Aorta (tissue), 5 donors: ENCODE results near the gene CCHCR1. TPM values are rescaled to one million over a fixed set of nuclear protein-coding genes. Genes with fewer than 3 reads are reported as not detected.
"Not testable (repeated sequence)": the region's sequence is repeated elsewhere in the genome, so short reads cannot be mapped to it uniquely, and the experiment has no call there.

Source experiments
- ATAC-seq: fragments of 200-7000 bp; cut with Tn5 transposase; one replicate; pipeline ENCODE4 v1.9.1; 2022; ENCODE audit warnings: moderate library complexity; ENCODE audit not compliant: low FRiP score
- DNase-seq, 2 donors: peaks; one replicate each; pipeline ENCODE4 v3.0.0-alpha.2; 2020
- H3K27ac ChIP-seq, 2 donors: one replicate each; pipeline ENCODE4 v1.5.1; 2013; ENCODE audit warnings: low read length in 2 of 2, mild to moderate bottlenecking in 2 of 2, moderate library complexity in 2 of 2, control low read depth in 1 of 2, inconsistent platforms in 1 of 2, low read depth in 1 of 2
- H3K27me3 ChIP-seq, 2 donors: one replicate each; pipeline ENCODE4 v1.6.1; 2013; ENCODE audit warnings: control low read depth in 1 of 2, low read length in 1 of 2, mild to moderate bottlenecking in 1 of 2, moderate library complexity in 1 of 2; ENCODE audit not compliant: insufficient read depth in 2 of 2, control insufficient read depth in 1 of 2
- H3K36me3 ChIP-seq, 2 donors: one replicate each; pipeline ENCODE4 v1.6.1; 2013; ENCODE audit warnings: control low read depth in 1 of 2, low read length in 1 of 2, mild to moderate bottlenecking in 1 of 2; ENCODE audit not compliant: insufficient read depth in 2 of 2, control insufficient read depth in 1 of 2
- H3K4me1 ChIP-seq, 2 donors: one replicate each; pipeline ENCODE4 v1.6.1; 2013; ENCODE audit warnings: low read length in 2 of 2, control low read depth in 1 of 2, mild to moderate bottlenecking in 1 of 2, moderate library complexity in 1 of 2; ENCODE audit not compliant: insufficient read depth in 2 of 2, control insufficient read depth in 1 of 2
- H3K4me3 ChIP-seq, 2 donors: one replicate each; pipeline ENCODE4 v1.5.1; 2013; ENCODE audit warnings: low read length in 2 of 2, control low read depth in 1 of 2, mild to moderate bottlenecking in 1 of 2
- H3K9me3 ChIP-seq: one replicate; pipeline ENCODE4 v1.6.1; 2013; ENCODE audit warnings: mild to moderate bottlenecking, low read length; ENCODE audit not compliant: control insufficient read depth
- WGBS, 2 donors: extraction: QIAGEN DNeasy Blood & Tissue Kit; methylation state at CpG; one replicate each; pipeline ENCODE4 v1.1.7; 2013; 5-methylcytosine and 5-hydroxymethylcytosine counted together
- intact Hi-C, 2 donors: fragments of 100-400 bp; cut with DNase I; formaldehyde crosslinking; loops; one replicate each; pipeline versions ENCODE4 v1.14.2 to v1.15.0; 2022
- polyA plus RNA-seq, 2 donors: library from polyadenylated mRNA; stranded (reverse); fragments of 200-250 nt; gene quantifications; one replicate each; pipeline ENCODE4 v1.2.3, GENCODE V29; 2013
- total RNA-seq, 2 donors: library from RNA; stranded (reverse); fragmentation: NEBNext Ultra II Directional; extraction: Animal tissue kit (Norgen Biotek cat#: 25700); gene quantifications; one replicate each; pipeline ENCODE4 v1.2.1, GENCODE V29; 2021
- donor health status: healthy with polysubstance abuse.
- donor health status: Bipolar disorder and iron deficiency.
- donor health status: DM: no; HTN: no; CAD: no.
- donor health status: DM: no; HTN: no; CAD: no.
- donor health status: DM: yes; HTN: yes; CAD: no.

The CCHCR1 gene
- total and polyA plus RNA-seq, 4 donors: 7.0 to 23.2 (median 17.5) TPM

DNA sequence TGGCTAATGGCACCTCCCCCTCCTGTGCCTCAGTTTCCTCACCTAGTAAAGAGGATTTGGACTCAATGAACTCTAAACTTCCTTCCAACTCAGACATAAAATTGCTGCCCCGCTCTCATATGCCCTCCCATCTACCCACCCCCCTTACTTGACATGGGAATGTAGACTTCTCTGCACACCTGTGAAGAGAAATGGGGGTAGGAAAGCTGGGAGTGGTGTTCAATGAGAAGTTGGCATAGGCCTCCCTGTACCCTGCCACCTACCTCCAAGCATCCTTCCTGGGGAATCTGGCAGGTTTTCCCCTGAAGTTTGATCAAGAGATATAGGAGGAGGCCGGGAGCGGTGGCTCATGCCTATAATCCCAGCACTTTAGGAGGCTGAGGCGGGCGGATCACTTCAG is 16.8 kb upstream of the CCHCR1 start:
- no peaks in the 10 kb centered on the region for H3K27me3 ChIP-seq
- intact Hi-C loops: no loop called here

DNA sequence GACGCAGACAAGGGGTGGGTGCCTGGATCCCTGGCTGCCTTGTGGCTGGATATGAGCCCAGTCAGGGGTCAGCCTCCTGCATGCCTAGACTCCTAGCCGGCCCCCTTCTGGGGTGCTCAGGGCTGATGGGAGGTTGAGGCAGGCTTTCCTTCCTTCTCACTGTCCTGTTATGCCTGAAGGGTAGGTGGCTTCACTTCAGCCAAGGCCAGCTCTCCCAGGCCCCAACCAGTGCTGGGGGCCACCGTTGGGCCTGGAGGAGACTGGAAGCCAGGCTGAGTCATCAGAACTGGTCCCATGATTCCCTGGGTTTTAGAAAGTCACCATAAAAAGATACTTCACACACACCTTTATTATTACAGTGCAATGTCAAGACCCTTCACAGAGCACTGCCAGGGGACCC is 15.8 kb upstream of the CCHCR1 start:
- no peaks in the 10 kb centered on the region for H3K4me1 ChIP-seq
- no peaks in the 10 kb centered on the region for H3K9me3 ChIP-seq
- H3K27me3 ChIP-seq: no peaks in the 10 kb centered on the region
- no peak overlapping the region for H3K4me3 ChIP-seq
- intact Hi-C loops: no loop called here
- no peak overlapping the region for H3K27ac ChIP-seq
- no peak for ATAC-seq
- no peaks in the 10 kb centered on the region for H3K36me3 ChIP-seq
- WGBS, 2 donors: 45 to 47% methylated on average over 3 of the region's 3 CpGs
- DNase-seq: peak in 1 of 2 donors; percentile 53

More for the DNA sequence above, 16.8 kb upstream of the CCHCR1 start:
- WGBS, 2 donors: 88 to 93% methylated on average over 5 of the region's 5 CpGs
- Histone ChIP-seq H3K4me1 (no peaks in the 10 kb centered on the region), H3K4me3 (no peak overlapping the region), H3K9me3 (no peaks in the 10 kb centered on the region), H3K36me3 (no peaks in the 10 kb centered on the region), H3K27ac (no peak overlapping the region)
- ATAC-seq (no peak), DNase-seq (peak in 1 of 2 donors; percentile 15)

DNA sequence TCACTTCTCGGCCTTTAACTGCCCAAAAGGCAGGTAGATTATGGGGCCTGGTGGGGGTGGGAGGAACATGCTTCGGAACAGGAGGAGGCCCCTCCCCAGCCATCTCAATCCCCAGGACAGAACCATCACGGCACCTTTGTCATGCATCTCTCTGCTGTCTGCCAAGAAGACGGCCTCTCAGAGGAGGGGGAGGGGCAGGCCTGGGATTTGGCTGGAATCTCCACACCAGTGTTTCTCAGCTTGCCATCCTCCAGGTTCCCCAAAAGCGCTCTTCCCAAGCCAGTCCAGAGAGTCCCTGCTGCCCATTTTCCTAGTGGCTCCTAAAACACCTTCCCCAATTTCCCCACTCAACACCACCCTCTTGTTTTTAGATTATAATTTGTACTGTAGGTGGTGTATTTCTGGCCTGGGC is 15.4 kb upstream of the CCHCR1 start:
- no peaks in the 10 kb centered on the region for H3K4me1 ChIP-seq
- no peaks in the 10 kb centered on the region for H3K36me3 ChIP-seq
- no peaks in the 10 kb centered on the region for H3K9me3 ChIP-seq
- intact Hi-C loops: no loop called here
- ATAC-seq (no peak), DNase-seq (peak in 1 of 2 donors; percentile 9)
- no peak overlapping the region for H3K4me3 ChIP-seq
- H3K27ac ChIP-seq: no peak overlapping the region
- 60 to 69% methylated on average over 5 of the region's 5 CpGs for WGBS, 2 donors
- no peaks in the 10 kb centered on the region for H3K27me3 ChIP-seq

DNA sequence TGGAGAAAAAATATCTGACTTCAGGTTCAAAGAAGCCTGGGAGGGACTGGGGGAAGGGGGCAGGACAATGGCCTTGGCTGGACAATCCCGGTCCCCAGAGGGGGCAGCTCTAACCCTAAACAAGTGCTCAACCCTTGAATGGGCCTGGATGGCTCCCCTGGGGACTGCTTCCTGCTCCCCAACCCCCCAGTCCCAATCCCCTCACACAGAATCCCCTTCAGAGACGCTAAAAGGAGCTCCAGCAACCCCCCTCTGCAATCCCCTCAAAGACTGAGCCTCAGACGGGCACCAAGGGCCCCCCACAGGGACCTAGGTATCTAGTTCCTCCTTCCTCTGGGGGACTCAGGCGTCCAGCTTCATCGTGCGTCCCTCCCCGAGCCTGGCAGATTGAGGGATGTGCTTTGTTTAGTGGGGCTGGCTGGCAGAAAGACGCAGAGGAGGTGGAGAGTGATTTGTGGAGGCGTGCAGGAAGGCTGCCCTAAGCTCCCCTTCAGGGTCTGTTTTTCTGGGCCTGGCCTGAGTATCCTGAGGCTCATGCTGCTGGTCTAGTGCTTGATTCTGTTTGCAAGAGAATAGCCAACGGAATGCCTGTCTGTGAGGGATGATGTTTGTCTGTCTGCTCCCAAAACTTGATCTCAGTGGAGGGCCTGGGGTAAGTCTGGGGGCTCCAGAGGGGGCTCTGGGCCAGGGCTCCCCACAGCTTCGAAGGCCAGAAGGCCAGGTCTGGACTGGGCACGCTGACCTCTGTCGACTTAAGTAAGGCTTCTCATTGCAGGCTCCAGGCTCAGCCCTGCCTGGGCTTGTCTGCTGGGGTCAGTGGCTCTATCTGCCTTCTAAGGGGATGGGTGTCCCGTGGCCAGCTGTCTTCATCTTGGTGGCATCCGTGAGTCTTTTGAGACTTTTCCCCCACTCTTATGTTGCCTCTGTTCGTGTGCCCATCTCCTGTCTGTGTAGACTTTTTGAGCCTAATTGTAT is 14.6 kb upstream of the CCHCR1 start:
- intact Hi-C loops: no loop called here
- H3K27ac ChIP-seq: no peak overlapping the region
- peak in 1 of 2 donors; percentile 53 for DNase-seq

DNA sequence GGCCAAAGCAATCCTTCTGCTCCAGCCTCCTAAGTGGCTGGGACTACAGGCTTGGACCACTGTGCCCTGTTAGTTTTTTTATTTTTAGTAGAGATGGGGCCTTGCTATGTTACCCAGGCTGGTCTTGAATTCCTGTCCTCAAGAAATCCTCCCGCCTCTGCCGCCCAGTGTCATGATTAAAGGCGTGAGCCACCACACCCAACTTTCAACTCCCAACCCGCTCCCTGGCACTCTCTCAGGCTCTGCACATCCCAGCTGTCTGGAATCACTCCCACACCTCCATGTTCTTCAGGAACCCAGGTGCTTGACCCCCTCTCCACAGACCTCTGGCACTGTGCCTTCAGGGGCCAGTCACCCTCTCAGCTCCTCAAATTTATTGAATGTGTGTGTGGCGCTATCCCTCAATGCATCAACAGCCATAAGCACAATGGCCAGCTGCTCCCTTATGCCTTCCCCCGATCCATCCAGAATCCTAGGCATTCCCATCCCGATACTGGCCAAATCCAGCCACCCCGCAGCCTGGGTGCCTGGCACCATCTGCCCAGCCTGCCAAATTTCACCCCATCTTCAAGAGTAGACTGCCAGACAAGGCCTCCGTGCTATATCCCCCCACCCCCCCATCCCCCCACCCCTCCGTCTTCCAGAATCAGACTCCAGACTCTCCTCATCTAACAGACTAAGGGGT is 13.5 kb upstream of the CCHCR1 start:
- Histone ChIP-seq H3K4me3 (no peak overlapping the region), H3K36me3 (no peaks in the 10 kb centered on the region), H3K9me3 (no peaks in the 10 kb centered on the region), H3K4me1 (no peaks in the 10 kb centered on the region), H3K27ac (no peak overlapping the region), H3K27me3 (no peaks in the 10 kb centered on the region)
- intact Hi-C loops: no loop called here
- DNase-seq (peak in 1 of 2 donors; percentile 41), ATAC-seq (no peak)
- WGBS, 2 donors: 87 to 88% methylated on average over 10 of the region's 10 CpGs

More for the DNA sequence above, 14.6 kb upstream of the CCHCR1 start:
- H3K4me3 ChIP-seq: no peak overlapping the region
- H3K4me1 ChIP-seq: no peaks in the 10 kb centered on the region
- no peaks in the 10 kb centered on the region for H3K36me3 ChIP-seq
- 71 to 76% methylated on average over 16 of the region's 16 CpGs for whole genome bisulfite sequencing, 2 donors
- no peaks in the 10 kb centered on the region for H3K27me3 ChIP-seq
- H3K9me3 ChIP-seq: no peaks in the 10 kb centered on the region
- no peak for ATAC-seq

DNA sequence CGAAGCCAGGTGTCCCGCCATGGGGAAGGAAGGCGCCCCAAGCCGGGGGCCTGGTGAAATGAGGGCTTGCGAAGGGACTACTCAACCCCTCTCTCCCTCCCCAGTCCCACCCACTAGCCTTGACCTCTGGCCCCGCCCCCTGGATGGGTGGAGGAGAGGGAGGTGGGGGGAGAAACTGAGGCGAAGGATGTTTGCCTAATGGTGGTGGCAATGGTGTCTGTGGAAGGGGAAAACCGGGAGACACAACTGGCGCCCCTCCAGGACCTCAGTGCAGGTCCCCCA is 12.9 kb upstream of the CCHCR1 start, which contains the start of gene POU5F1:
Gene POU5F1, minus strand, starts transcription at position 83 of the 282 bp plus-strand sequence. Its CDS starts 62 bp downstream, at position 21.
- Histone ChIP-seq H3K4me3 (no peak within 1 kb of the TSS), H3K36me3 (no peaks in the 10 kb centered on the region), H3K27ac (no peak within 1 kb of the TSS), H3K27me3 (no peaks in the 10 kb centered on the region), H3K4me1 (no peaks in the 10 kb centered on the region), H3K9me3 (no peaks in the 10 kb centered on the region)
- intact Hi-C loops: no loop called here
- DNase-seq (peak in 1 of 2 donors; percentile 41), ATAC-seq (no peak)
- 57 to 58% methylated on average over 9 of the region's 9 CpGs for WGBS, 2 donors

DNA sequence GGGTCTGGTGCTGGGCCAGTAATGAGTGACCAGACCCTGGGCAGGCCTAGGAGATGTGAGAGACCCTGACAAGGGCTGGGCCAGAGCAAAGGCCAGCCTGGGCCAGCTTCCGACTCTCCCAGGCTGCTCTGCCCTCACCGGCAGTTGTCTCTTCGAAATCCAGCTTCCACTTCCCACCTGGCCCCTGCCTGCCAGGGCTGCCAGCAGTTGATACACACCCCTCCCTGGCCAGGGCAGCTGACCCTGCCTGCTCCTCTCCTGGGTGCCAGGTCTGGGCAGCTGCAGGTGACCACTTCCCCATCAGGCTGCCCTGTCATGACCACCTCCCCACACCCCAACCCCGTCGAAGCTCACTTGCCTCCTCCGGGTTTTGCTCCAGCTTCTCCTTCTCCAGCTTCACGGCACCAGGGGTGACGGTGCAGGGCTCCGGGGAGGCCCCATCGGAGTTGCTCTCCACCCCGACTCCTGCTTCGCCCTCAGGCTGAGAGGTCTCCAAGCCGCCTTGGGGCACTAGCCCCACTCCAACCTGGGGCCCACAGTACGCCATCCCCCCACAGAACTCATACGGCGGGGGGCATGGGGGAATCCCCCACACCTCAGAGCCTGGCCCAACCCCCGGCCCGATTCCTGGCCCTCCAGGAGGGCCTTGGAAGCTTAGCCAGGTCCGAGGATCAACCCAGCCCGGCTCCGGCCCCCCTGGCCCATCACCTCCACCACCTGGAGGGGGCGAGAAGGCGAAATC is 12.4 kb upstream of the CCHCR1 start:
- H3K9me3 ChIP-seq, ATAC-seq, H3K4me1 ChIP-seq, H3K27me3 ChIP-seq, H3K4me3 ChIP-seq, intact Hi-C loops, H3K36me3 ChIP-seq, H3K27ac ChIP-seq: not testable (repeated sequence)
- DNase-seq: peak in 1 of 2 donors; percentile 74
- WGBS, 2 donors: 59 to 64% methylated on average over 23 of the region's 23 CpGs

DNA sequence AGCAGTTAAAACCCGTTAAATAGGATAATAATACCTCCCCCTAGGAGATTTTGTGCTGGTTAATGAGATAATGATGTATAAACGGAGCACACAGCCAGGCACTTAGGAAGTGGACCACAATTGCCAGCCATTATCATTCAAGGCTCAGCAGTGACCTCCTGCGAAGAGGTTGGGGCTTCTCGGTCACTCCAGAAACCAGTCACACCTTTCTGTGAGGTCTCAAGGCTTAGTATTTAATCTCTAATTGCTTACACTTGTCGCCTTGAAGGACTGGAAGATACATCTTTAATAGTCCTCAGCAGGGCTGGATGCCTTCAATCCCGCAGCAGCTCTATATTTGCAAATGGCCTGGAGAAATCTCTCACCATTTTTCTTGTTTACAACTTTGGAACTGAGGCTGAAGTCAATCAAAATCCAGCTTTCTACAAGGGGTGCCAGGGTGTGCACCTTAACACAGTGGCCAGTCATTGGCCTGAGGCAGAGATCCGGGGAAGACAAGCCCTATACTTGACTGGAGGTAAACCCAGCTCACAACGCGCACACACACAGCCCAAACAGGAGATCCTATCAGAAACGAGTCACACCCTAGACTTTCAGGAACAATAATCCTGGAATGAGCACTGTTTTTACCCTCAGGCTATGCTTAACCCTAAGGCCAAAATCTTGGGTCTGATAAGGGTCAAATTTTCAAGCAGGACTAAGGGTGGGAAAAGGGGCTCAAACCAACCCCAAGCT is 11.7 kb upstream of the CCHCR1 start:
- no peak overlapping the region for H3K4me3 ChIP-seq
- H3K27ac ChIP-seq: no peak overlapping the region
- intact Hi-C loops: no loop called here
- H3K27me3 ChIP-seq: no peaks in the 10 kb centered on the region
- no peaks in the 10 kb centered on the region for H3K9me3 ChIP-seq
- WGBS, 2 donors: 81 to 83% methylated on average over 10 of the region's 10 CpGs
- no peaks in the 10 kb centered on the region for H3K4me1 ChIP-seq
- DNase-seq (peak in 1 of 2 donors; percentile 17), ATAC-seq (no peak)
- no peaks in the 10 kb centered on the region for H3K36me3 ChIP-seq
